GM06990 (cell line): ENCODE measurements around the gene FGF6.

Source experiments
- DNase-seq: peaks from one replicate; pipeline ENCODE4 v3.0.0-alpha.2; 2011; ENCODE audit not compliant: insufficient read length; ENCODE audit errors: extremely low read depth
- H3K27me3 ChIP-seq: replicated peaks from 2 replicates; pipeline ENCODE4 v1.6.0; 2011; ENCODE audit warnings: low read length; ENCODE audit not compliant: control insufficient read depth, insufficient read depth
- H3K36me3 ChIP-seq: 2 replicates; pipeline ENCODE4 v1.5.1; 2011; ENCODE audit warnings: low read length; ENCODE audit not compliant: control insufficient read depth, insufficient read depth
- H3K4me3 ChIP-seq: replicated peaks from 2 replicates; pipeline ENCODE4 v1.5.1; 2011; ENCODE audit warnings: low read depth, mild to moderate bottlenecking, control low read depth, low read length
- TF ChIP-seq, protein P1 (sequence below): IDR thresholded peaks from 2 replicates; pipeline ENCODE4 v1.5.1; 2011; ENCODE audit warnings: low read length, control low read depth, mild to moderate bottlenecking, inconsistent platforms; ENCODE audit not compliant: insufficient read depth, poor library complexity, severe bottlenecking

The FGF6 gene

DNA sequence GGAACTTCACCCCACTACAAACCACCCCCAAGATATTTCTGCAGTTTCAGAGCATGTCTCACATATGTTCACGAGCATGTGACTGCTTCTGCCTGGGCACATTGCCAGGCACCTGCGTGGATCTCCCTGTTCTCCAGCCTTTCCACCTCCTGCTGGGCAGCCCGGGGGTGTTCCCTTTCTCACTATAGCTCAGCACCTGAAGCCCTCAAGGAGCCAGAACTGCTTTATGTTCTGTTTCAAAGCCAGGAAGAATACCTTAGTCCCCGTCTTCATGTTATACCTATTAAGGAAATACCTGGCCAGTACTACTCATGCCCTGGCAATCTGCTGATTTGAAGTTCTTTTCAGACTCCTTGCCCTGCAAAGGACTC, 4.2 kb upstream of the FGF6 start:
- no peak for DNase-seq
- Histone ChIP-seq H3K36me3 (no peaks in the 10 kb centered on the region), H3K4me3 (no peak overlapping the region), H3K27me3 (no peaks in the 10 kb centered on the region)
- TF ChIP-seq, protein P1, sequence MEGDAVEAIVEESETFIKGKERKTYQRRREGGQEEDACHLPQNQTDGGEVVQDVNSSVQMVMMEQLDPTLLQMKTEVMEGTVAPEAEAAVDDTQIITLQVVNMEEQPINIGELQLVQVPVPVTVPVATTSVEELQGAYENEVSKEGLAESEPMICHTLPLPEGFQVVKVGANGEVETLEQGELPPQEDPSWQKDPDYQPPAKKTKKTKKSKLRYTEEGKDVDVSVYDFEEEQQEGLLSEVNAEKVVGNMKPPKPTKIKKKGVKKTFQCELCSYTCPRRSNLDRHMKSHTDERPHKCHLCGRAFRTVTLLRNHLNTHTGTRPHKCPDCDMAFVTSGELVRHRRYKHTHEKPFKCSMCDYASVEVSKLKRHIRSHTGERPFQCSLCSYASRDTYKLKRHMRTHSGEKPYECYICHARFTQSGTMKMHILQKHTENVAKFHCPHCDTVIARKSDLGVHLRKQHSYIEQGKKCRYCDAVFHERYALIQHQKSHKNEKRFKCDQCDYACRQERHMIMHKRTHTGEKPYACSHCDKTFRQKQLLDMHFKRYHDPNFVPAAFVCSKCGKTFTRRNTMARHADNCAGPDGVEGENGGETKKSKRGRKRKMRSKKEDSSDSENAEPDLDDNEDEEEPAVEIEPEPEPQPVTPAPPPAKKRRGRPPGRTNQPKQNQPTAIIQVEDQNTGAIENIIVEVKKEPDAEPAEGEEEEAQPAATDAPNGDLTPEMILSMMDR, result no peak

DNA sequence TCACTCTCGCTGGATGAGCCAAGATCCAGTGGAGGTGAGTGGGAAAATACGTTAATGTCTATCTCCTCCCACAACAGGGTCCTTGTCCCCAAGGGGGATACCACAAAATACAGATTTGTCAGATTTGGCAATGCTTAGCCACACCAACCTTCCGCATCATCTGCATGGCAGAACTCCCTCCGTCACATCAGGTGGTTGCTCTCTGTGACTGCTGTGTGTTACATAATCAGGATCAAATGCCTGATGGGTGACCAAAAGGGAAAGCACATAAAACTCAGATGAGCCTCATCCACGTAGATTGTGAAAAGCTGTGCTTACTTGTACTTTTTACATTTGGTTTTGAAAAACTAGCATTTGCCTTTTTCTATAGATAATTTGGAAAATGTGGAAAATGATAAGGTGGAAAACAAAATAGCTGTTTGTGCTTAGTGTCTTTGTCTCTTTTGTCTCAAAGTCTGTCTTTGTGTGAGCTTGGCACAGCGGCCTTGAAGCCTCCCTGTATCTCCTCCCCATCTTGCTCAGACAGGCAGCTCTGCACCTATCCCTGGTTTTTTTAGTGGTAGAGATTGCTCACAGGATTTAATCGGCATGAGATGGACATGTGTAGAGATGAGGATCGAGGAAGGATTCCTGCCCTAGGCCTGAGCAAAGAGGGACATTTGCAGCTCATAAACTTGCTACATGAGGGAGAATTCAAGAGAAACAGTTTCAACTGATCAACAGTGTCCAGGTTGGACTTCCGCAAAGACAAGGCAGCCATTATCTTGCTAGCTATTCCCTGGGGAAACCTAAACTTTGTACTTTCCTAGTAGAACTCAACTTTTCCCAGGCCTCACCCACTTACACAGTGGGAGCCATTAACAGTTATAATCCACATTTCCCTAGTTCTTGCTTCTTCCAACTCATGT, 3.6 kb upstream of the FGF6 start:
- Histone ChIP-seq H3K27me3 (no peaks in the 10 kb centered on the region), H3K36me3 (no peaks in the 10 kb centered on the region), H3K4me3 (no peak overlapping the region)
- no peak for DNase-seq
- TF ChIP-seq, protein P1, result no peak

DNA sequence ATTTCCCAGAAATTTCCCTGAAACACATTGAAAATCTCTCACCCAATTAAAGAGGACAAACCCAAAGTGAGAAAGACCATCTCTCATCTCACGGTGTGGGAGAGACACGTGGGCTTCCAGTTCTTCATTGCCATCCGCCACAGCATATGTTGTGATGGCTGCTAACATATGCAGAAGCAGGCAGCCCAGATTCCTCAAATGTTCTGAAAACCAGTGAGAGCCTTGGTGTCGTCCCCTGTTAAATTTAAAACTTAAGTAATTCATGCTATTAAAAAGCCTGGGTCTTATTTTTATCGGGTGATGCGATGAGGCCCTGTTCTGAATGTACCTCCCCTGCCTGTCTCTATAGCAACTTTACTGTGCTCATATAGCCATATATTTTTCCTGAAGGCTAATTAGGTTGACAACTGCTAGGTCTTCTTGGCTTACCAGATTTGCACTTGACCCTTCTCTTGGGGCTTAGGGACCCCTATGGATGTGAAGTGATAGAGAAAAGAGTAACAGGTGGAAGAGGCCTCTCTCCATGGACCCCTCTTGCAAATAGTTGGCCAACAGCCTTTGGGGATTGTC, 2.8 kb upstream of the FGF6 start:
- no peaks in the 10 kb centered on the region for H3K27me3 ChIP-seq
- TF ChIP-seq, protein P1, result no peak
- no peaks in the 10 kb centered on the region for H3K36me3 ChIP-seq
- no peak overlapping the region for H3K4me3 ChIP-seq
- no peak for DNase-seq

DNA sequence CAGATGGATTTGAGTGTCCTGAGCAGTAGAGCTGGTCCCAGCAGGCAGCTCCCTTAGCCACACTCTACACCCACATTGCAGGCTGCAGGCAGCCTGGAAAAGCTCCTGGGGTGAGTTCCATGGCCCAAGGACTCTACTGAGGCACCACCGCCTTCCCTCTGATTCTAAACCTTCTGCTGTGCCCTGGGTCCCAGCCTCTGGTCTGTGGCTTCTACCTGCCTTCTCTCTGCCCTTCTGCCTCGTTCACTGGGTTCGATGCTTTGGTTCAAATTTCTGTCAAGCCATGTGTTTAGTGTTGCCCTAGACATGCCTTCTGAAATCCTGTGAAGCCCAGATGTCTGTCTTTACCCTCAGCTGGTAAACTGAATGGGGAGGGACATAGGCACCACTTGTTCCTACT, 1.5 kb upstream of the FGF6 start:
- H3K4me3 ChIP-seq, result no peak overlapping the region
- TF ChIP-seq, protein P1, result no peak
- no peak for DNase-seq
- no peaks in the 10 kb centered on the region for H3K36me3 ChIP-seq
- no peaks in the 10 kb centered on the region for H3K27me3 ChIP-seq

DNA sequence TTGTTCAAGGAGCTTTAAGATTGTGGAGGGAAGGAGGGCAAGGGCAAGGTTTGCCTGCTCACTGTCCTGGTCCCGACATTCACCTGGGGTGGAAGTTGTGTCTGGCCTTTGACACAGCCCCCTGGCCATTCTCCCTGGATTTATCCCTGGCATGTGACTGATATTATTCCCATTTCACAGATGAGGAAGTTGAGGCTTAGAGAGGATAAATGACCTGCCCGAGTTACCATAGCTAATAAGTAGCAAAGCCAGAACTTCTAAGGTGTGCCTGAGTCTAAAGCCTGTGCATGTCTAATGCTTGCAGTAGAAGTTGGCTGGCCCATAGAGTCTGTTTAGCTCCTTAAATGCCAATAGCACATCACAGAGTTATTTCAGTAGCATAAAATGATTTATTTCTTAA, 720 bp upstream of the FGF6 start:
- Histone ChIP-seq H3K4me3 (no peak overlapping the region), H3K27me3 (no peaks in the 10 kb centered on the region), H3K36me3 (no peaks in the 10 kb centered on the region)
- no peak for DNase-seq
- TF ChIP-seq, protein P1, result no peak
